ENCODE measurements around the gene AFAP1L1.

DNA sequence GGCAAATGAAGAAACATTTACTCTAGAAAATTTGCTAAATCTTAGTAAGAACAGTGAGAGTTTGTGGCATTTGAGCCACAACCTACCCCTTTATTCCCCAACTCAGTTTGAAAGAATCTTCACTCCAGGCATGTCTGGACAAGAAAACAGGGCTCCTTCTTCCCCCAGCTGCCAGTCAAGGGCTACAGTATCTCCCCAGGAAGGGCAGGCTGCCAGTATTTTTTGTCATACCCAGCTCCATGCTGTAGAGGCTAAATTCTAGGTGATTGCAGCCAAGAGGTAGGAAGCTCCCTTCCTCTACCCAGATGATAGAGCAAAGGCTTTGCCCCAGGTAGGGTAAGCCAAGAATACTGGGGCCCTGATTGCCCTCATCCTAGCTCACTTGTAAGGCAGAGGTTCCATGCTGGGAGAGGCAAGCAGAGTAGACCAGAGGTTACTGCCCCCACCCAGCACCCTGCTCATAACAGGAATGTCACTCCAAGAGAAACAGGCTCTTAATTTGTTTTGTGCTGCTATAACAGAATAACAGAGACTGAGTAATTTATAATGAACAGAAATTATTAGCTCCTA lies 53.6 kb downstream of the AFAP1L1 start:
- TF ChIP-seq, protein P1, sequence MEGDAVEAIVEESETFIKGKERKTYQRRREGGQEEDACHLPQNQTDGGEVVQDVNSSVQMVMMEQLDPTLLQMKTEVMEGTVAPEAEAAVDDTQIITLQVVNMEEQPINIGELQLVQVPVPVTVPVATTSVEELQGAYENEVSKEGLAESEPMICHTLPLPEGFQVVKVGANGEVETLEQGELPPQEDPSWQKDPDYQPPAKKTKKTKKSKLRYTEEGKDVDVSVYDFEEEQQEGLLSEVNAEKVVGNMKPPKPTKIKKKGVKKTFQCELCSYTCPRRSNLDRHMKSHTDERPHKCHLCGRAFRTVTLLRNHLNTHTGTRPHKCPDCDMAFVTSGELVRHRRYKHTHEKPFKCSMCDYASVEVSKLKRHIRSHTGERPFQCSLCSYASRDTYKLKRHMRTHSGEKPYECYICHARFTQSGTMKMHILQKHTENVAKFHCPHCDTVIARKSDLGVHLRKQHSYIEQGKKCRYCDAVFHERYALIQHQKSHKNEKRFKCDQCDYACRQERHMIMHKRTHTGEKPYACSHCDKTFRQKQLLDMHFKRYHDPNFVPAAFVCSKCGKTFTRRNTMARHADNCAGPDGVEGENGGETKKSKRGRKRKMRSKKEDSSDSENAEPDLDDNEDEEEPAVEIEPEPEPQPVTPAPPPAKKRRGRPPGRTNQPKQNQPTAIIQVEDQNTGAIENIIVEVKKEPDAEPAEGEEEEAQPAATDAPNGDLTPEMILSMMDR (IDR thresholded peaks at IDR 0.05; ENCODE audit: low read length), result no peak
- no peak for TF ChIP-seq EZH2 (optimal IDR thresholded peaks at IDR 0.05; ENCODE audit: low read depth, low read length)
